DMS 273 (cell line): Measurements from ENCODE around the gene KPTN.
A peak's percentile ranks its signal among the peaks of the same experiment; 100 is the strongest.

Experiments used
- DNase-seq: peaks from one replicate; lab custom pipeline; 2025; ENCODE audit not compliant: unreplicated experiment; lab: John Stamatoyannopoulos, UW

Gene KPTN

GRCh38 chr19:47509170-47509847 is 25.3 kb upstream of the KPTN start:
- DNase-seq = peak; percentile 57

GRCh38 chr19:47508721-47509120 is 24.7 kb upstream of the KPTN start:
- DNase-seq = no peak

GRCh38 chr19:47507924-47508553 is 24.0 kb upstream of the KPTN start:
- peak; percentile 91 for DNase-seq

DNA sequence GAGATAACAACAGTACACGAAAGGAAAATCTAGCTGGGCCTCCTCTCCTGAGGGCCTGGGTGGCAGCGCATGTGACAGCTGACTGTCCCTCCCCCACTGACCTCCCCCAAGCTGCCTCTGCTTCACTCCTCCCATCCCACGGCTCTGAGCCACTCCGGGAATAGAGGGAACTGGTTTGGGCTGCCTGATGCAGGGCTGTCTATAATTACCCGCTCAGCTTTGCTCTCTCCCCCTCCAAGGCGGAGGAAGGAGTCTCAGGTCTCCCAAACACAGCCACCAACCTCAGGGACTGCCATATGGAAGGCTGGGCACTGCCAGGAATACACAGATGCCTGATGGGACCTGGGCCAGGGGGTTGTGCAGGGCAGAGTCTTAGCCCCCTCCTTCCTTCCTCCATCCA is 23.0 kb upstream of the KPTN start:
- peak; percentile 97 for DNase-seq

- no peak for DNase-seq
Observed at GRCh38 chr19:47506459-47506858, 22.4 kb upstream of the KPTN start.

DNA sequence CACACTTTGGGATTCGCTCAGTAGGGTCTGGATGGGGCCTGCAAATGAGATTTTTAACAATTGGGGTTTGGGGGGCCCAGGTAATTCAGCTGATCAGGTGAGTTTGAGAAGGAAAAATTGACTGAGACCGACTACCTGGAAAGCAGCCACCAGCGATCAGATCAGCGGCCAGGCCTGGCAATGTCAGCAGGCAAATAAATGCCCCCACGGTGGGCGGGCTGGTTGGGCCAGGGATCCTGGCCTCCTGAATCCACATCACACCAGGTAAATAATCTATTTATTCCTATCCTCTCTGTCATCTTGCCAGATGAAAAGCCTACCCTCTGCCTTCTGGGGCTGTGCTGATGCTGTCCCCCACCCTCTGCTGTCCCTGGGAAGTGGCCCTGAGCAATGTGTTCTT is 21.5 kb upstream of the KPTN start:
- no peak for DNase-seq

GRCh38 chr19:47503826-47504150 is 19.8 kb upstream of the KPTN start:
- DNase-seq = no peak

DNA sequence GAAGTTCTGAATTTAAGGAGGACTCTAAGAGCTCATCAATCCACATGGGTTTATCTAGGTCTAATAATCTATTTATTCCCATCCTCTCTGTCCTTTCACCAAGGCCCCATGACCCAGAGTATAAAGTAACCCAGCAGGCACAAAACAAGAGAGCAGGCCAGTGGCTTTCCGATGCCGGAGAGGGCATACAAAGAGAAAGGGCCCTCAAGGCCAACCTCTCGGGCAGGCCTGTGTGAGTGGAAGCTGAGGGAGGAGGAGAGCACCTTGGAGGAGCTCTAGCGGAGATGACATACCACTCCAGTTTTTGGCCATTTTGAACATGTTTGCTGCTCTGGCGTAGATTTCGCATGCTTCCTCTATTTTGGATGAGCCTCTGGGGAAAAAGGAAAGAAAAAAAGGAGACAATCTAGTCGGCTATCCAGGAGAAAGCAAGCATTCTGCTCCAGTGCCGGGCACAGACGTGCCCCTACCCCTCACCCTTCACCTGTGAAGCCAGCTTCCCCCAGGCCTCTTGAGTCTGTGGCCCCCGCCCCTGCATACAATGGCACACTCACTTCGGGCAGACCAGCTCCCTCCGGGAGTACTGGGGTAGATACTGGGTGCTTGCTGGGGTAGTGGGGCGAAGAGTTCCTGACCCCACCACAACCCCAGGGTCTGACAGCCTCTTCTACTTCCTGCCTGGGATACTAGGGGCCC is 19.3 kb upstream of the KPTN start:
- no peak for DNase-seq

- DNase-seq = peak; percentile 78
Observed at GRCh38 chr19:47499863-47500830, 16.1 kb upstream of the KPTN start.

DNA sequence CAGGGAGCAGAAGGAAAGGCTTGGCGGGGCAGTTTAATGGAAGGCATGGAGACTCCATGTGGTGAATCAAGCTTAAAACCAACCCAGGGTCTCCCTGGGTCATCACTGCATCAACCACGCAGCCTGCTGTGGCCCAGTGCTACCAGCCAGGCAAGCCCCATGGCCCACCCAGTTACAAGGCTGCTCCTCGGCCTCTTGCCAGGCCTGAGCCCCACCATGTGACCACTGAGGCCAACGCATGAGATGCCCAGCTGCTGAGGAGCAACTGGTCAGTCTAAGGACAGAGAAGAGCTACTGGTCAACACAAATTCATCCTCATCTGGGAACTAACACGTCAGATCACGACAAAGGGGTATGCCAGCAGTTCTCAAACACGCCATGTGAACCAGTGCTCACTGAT is 15.4 kb upstream of the KPTN start:
- DNase-seq = peak; percentile 64

- DNase-seq = no peak
Observed at GRCh38 chr19:47498561-47498960, 14.5 kb upstream of the KPTN start.

DNA sequence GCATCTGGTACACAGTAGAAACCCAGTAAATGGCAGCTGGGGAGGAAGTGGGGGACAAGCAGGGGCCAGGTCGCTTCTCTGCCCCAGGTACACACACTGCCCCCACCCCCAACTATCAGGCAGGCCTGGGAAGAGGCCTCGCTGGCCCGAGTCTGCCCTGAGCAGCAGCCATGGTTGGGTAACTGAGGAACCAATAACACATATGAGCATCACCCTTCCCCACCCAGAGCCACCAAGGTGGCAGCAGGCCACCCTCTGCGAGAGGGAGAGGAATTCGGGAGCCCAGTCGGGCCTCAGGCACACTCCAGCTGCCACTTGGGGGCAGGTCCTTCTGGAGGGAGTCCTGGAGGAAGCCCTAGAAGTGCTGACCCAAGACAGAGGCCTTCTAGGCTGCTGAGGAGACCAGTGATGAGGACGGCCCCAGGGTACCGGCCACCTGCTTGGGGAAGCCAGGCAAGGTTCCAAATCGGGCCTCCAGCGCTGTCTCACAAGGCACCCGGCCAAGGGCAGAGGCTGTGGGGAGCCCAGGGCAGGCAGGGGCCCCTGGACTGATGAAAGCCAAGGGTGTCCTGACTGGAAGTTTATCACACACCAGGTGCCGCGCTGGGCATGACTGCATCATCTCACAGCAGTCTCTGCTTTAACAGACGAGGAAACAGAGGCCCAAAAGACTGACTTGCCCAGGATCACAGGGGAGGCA is 14.0 kb upstream of the KPTN start:
- DNase-seq = peak; percentile 73

- peak; percentile 94 for DNase-seq
Observed at GRCh38 chr19:47497050-47497766, 13.2 kb upstream of the KPTN start.

DNA sequence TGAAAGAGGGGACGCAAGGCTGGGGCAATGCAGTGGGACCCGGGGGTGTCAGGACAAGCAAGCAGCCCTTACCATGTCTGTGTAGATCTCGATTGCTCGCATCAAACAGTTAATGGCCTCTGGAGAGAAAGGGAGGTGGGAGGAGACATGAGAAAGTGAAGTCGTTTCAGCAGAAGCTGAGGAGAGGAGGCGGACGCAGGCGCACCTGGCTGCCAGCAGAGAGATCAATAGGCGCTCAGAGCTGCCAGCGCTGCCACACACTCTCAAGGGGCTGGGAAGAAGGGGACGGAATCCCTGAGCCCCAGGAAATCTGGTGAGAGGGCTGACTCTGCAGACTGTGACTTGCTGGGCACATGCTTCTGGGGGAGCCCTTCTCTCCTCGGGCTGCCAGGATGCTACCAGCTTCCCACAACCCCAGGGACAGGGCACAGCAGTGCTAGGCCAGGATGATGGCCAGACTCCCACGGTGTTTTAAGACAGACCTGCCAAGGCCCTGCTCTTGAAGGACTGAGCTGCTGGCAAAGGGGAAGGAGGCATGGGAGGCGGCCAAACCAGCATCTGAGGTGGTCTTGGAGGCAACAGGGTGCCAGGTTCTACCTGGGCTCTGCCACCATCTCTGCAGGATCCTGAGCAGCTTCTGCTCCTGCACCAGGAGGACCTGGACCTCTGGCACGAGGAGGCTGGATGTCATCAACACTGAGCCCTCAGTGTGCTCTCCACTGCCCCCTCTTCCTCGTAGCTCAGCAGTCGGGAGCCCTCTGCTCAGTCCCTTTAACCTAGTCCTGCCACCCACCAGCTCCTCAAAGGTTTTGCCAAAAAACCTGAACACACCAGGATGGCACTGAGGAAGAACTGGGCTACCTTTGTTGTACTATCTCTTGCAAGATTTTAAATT is 11.7 kb upstream of the KPTN start:
- DNase-seq = peak; percentile 66

GRCh38 chr19:47494729-47495128 is 10.7 kb upstream of the KPTN start:
- DNase-seq = peak; percentile 98

DNA sequence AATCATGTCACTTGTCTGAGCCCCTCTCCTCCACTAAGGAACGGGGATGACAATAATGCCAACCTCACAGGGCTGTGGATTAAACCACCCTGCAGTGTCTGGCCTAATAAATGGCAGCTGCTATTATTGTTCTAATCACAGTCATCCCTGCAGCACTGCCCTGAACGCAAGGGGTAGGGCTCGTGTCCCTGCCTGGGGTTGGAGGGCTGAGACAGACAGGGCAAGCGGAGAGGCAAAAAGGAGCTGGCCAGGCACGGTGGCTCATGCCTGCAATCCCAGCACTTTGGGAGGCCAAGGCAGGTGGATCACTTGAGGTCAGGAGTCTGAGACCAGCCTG is 10.2 kb upstream of the KPTN start:
- DNase-seq = peak; percentile 44

DNA sequence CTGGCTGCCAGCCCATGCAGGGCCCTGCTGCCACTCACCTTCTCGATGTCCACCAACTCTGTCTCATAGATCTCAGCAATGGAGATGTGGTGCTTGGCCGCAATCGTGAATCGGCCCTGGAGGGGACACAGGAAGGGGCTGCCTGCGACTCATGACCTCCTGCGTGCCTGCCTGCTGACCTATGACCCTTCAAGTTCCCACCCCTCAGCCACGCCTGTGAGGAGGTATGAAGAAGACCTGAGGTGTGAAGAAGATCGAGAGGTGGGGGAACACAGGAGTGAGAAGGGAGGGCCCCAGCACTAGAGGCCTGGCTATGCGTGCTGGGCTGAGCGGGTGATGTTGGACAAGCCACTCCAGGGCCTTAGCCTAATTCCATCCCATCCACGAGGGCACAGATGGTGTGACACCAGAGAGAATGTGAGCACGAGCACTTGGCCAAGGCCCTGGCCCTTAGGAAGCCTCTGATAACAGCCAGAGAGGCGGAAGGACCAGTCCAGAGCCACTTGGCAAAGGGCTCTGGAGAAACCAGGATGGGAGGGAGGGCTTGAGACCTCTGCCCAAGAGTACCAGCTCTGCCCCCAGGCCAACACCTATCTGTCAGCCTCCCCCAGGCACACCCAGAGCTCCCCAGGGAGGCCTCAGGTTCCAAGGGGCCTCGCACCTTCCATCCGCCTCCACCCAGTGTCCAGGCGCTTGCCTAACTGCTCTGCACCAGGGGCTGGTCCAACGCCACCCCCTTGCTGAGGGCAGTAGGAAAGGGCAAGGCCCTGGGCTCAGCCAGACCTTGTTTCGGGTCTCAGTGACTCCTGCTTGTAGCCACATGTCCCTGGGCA is 9.6 kb upstream of the KPTN start:
- no peak for DNase-seq
